Heart left ventricle (tissue), 13 donors: ENCODE data around the gene CCL17.

Source experiments
- POLR2A ChIP-seq, 2 donors: fragments of 450-650 bp; IDR thresholded peaks; one replicate each; pipeline ENCODE4 v1.6.1; 2017; ENCODE audit warnings: antibody characterized with exemption in 2 of 2, mild to moderate bottlenecking in 2 of 2, moderate library complexity in 2 of 2
- TF ChIP-seq, protein P1 (sequence below), 12 donors: fragments of 200-600 bp; sonication (generic) in 4 of 12; IDR thresholded peaks; one replicate each; pipeline versions ENCODE4 v1.5.0 to v1.8.0; 2018 to 2022; ENCODE audit warnings: antibody characterized with exemption in 12 of 12, mild to moderate bottlenecking in 5 of 12
- donor health status: ischemic (EF 13 %, LVEDD 7.1; RV severe dilation, severe dysfunction).
- donor health status: DM: no; HTN: yes; CAD: no.
- donor health status: DM: no; HTN: no; CAD: no.
- donor health status: ischemic (EF 25% LVEDD 6.9; RV normal size, moderate dysfunction).
- donor health status: ischemic (EF 25% LVEDD 5.7; RV mildly dilated, moderate dysfunction).
- donor health status: ischemic (EF 35%, LVEDD 5.7; RV mildly dilated, moderate dysfunction).
- donor health status: nonischemic (EF 11% LVEDD 7.7; RV severe dilation, severe dysfunction).
- donor health status: DM: yes; HTN: yes; CAD: no.
- donor health status: PGD.
- donor health status: ischemic (EF 29% LVEDD 5.4; RV normal size, mild dysfunction).
- donor health status: nonischemic (EF 23%, LVEDD 6.1; RV moderate dilation, normal function).

DNA sequence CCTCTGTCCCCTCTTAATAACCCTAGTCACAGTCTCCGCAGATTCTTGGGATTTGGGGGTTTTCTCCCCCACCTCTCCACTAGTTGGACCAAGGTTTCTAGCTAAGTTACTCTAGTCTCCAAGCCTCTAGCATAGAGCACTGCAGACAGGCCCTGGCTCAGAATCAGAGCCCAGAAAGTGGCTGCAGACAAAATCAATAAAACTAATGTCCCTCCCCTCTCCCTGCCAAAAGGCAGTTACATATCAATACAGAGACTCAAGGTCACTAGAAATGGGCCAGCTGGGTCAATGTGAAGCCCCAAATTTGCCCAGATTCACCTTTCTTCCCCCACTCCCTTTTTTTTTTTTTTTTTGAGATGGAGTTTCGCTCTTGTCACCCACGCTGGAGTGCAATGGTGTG lies 40.4 kb upstream of the CCL17 start:
- TF ChIP-seq, protein P1, sequence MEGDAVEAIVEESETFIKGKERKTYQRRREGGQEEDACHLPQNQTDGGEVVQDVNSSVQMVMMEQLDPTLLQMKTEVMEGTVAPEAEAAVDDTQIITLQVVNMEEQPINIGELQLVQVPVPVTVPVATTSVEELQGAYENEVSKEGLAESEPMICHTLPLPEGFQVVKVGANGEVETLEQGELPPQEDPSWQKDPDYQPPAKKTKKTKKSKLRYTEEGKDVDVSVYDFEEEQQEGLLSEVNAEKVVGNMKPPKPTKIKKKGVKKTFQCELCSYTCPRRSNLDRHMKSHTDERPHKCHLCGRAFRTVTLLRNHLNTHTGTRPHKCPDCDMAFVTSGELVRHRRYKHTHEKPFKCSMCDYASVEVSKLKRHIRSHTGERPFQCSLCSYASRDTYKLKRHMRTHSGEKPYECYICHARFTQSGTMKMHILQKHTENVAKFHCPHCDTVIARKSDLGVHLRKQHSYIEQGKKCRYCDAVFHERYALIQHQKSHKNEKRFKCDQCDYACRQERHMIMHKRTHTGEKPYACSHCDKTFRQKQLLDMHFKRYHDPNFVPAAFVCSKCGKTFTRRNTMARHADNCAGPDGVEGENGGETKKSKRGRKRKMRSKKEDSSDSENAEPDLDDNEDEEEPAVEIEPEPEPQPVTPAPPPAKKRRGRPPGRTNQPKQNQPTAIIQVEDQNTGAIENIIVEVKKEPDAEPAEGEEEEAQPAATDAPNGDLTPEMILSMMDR (IDR thresholded peaks at IDR 0.05) = no peak
- TF ChIP-seq POLR2A (IDR thresholded peaks at IDR 0.05) = no peak
